Neural progenitor cell (in vitro differentiated cells): ENCODE measurements around the gene RTL10.

Experiments used
- CTCF ChIP-seq: fragments of 200-600 bp; sonication (generic); IDR thresholded peaks from 2 replicates; pipeline ENCODE4 v1.5.1; 2017; ENCODE audit warnings: antibody characterized with exemption, mild to moderate bottlenecking
- EZH2 ChIP-seq: fragments of 200-600 bp; sonication (generic); IDR thresholded peaks from 2 replicates; pipeline ENCODE4 v1.6.1; 2017; ENCODE audit warnings: antibody characterized with exemption, mild to moderate bottlenecking, moderate library complexity
- EZH2phosphoT487 ChIP-seq: fragments of 200-600 bp; sonication (generic); IDR thresholded peaks from 2 replicates; pipeline ENCODE4 v1.6.1; 2017; ENCODE audit warnings: antibody characterized with exemption

- TF ChIP-seq CTCF = no peak
- no peak for TF ChIP-seq EZH2
- TF ChIP-seq EZH2phosphoT487 = no peak
These were observed 1.4 kb downstream of the RTL10 start for GRCh38 chr22:19853058-19853878.
